HG03025 (cell line): Measurements from ENCODE around the gene KCNJ12.

Experiments used
- ATAC-seq: cut with Tn5 transposase; IDR thresholded peaks from one replicate; pipeline ENCODE4 v1.9.1; 2021; ENCODE audit warnings: mild to moderate bottlenecking, moderate library complexity; ENCODE audit not compliant: unreplicated experiment, low FRiP score

KCNJ12 gene

DNA sequence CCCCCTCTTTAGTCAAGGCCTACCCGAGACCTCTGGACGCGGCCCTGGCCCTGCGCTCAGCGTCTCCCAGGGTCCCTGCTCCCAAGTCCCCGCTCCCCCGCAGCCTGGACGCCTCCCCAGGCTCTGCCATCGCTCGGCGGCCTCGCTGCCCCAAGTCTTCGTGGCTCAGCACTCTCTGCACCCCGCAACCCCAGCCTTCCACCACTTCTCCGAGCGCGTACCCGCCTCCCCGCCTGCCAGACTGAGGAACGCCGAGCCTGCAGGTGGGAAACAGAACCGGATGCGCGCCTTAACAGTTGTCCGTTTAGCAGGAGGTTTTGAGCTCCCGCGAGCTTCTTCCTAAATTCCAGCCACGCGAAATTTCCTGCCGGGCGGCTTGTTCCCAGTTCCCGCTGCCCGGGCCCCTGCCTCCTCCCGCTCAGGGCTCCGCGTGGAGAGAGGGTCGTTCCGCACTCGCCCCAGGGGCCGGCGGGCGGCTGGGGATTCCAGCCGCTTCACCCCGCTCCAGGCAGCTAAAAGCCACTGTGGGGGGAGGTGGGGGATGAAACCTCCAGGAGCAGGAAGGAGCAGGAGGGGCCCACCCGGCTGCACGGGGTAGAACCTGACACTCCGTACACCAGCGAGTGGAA, 87.7 kb downstream of the KCNJ12 start:
- no peak for ATAC-seq

DNA sequence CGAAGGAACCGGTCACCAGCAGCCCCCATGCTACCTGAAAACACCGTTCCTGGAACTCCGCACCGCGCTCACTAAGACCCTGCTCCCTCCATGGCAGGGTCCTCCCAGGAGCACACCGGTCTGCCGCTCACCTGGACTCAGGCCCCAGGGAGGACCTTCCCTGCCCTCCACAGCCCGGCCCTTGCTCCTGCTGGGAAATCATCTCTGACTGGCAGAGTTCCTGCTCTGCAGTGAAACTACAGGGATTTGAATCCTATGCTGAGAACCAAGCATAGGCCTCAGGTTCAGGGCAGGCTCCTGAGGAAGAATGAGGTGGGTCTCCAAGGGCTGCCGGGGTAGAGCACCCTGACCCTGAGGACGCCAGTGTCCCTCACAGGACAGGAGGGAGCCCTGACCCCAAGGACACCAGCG, 88.5 kb downstream of the KCNJ12 start:
- no peak for ATAC-seq

DNA sequence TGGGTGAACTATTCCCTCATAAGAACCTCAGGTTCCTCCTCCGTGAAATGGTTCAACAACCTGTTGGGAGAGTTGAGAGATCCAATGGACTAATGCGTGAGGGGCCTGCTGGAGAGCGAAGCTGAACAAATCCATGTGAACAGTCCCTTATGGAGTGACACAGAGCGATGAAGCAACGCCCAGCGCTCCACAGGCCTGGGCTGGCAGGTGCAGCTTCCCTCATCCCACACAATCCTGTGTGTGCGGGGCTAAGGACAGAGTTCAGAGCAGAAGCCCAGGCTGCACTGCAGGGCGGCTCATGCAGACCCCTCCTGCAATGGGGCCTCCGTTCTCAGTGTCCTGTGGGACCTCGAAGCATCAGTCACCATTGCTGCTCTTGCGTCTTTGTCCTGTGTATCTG, 90.4 kb downstream of the KCNJ12 start:
- ATAC-seq = no peak

DNA sequence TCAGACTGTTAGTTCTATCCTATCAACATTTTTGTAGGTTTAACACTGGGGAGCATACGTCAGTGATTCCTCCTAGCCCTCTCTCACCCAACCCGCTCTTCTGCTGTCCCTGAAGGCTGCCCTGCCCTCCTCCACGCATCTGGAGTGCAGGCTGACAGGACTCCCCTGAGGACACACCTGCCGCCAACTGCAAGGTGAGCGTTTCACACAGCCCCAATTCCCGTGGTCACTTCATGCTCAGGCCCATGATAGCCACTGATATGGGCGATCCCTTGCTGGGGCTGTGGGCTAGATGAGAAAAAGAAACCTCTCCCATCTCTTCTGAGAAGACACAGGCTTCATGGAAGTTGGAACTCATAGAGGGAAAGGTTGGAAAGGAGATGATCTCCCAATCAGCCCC, 91.0 kb downstream of the KCNJ12 start:
- no peak for ATAC-seq

DNA sequence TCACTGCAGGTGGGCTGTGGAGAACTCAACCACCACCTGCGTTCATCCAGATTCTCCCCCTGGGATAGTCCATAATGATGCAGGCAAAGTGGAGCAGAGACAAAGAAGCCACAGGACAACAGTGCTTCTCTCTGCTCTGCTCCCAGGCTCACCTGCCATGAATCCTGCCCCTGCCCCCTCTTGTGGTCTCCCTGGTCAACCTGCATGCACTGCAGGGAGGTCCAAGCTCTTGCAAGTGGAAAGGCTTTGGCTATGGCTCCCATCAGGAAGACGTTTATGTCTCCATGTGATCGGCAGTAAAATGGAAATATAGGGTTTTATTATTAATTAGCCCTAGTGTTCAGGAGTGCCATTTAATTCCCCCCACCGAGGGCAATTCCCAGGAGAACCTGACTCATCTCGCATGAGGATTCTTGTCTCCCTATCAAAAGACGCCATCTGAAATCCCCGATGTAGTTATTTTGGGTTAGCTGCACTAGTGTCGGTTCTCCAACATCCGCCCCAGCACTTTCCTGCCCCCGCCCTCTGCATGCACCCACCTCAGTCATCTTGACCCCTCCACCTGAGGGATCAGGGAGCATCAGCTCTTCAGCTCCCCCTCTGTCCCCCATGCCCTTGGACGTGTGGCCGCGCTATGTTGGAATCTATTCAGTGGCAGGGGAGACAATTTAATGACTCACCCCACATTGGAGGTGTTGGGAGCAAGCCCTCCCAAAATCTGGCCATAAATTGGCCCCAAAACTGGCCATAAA, 91.8 kb downstream of the KCNJ12 start:
- no peak for ATAC-seq
